Kidney capillary endothelial cell (primary cell): ENCODE results near the gene ANGPTL2.
"Not testable (repeated sequence)": the region's sequence is repeated elsewhere in the genome, so short reads cannot be mapped to it uniquely, and the experiment has no call there.

Experiments
- DNase-seq: peaks from one replicate; pipeline ENCODE4 v3.0.0-alpha.2; 2018; ENCODE audit warnings: low spot score

The ANGPTL2 gene

DNA sequence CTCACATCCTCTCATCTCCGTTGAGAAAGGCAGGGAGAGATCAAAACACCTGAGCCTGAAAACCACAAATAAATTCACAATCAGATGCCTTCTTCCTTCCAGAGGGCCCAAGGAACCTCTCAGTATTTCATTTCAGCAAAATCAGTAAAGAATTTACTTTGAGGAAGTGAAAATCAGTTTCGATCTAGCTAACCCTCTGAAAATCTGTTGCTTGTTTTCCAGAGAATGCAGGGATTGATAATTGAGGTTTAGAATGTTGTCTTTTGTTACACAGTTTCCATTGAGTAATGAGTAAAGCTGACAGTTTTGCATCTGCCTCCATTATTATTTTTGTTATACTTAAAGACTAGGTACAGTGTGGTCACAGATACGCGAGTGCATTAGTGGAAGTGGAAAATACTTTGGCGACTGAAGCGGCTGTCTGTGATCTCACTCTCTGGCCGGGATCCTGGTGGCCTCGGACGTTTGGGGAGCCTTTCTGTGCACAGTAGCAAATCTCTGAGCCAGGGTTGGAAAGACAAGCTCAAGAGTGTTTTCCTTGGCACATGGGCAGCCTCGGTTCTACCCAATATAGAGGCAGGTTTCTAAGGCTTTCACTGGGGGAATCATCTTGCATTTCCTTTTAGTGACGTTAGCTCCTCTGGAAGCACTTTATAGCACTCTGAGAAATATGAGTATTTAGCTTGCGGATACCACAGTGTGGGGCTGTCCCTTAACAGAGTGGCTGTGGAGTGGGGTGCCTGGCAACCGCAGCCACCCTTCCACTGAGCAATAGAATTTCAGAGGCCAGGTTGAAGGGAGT, 32.2 kb upstream of the ANGPTL2 start:
- DNase-seq = no peak

GRCh38 chr9:127154003-127154389, 31.6 kb upstream of the ANGPTL2 start:
- DNase-seq = no peak

- no peak for DNase-seq
Measured at GRCh38 chr9:127153501-127153900, 31.1 kb upstream of the ANGPTL2 start.

DNA sequence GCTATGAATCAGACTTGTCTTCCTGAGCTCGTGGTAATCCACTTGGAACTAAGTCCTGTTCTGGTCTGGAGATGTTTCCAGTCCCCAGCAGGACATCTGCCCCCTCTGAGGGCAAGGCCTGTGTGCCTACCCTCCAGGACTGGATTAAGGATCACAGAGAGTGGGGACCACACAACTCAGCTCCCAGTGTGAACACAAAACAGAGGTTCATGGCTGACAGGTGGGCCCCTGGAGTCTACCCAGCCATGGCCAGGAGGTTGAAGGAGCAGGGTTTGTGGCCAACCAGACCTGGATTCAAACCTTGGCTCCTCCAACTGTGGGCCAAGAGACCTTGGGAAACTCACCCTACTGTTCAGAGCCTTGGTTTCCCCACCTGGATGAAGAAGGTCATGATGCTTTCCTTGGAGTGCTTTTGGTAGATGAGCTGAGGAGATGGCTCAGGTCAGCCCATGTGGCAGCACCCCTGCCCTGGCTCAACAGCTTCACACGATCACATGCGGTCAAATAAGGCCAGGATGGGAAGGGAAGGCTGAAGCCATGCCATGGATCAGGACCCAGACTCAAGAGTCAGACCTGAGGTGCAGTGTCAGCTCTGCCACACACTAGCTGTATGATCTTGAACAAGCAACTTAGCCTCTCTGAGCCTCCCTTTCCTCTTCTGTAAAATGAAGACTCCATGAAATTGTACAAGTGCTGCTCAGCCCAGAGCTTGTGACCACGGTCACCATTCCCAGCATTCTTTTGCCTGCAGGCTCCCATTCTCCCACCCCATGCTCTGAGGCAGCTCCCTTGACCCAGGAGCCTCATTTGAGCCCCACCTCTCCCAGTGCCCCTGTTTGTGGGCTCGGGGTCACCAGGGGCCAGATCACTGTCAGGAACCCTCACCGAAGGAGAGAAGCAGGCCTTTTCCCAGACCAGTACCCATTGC, 27.3 kb upstream of the ANGPTL2 start:
- no peak for DNase-seq

GRCh38 chr9:127149010-127149409, 26.6 kb upstream of the ANGPTL2 start:
- DNase-seq = no peak

GRCh38 chr9:127148014-127148413, 25.6 kb upstream of the ANGPTL2 start:
- no peak for DNase-seq

GRCh38 chr9:127147251-127147650, 24.8 kb upstream of the ANGPTL2 start:
- no peak for DNase-seq

DNA sequence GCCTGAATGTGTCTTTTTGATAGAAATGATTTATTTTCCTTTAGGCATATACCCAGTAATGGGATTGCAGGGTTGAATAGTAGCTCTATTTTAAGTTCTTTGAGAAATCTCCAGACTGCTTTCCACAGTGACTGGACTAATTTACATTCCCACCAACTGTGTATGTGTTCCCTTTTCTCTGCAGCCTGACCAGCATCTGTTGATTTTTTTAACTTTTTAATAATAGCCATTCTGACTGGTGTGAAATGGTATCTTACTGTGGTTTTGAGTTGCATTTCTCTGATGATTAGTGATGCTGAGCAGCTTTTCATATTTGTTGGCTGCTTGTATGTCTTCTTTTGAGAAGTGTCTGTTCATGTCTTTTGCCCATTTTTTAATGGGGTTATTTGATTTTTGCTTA, 24.4 kb upstream of the ANGPTL2 start:
- not testable (repeated sequence) for DNase-seq

- DNase-seq = no peak
Measured at GRCh38 chr9:127144670-127145445, 22.4 kb upstream of the ANGPTL2 start.

DNA sequence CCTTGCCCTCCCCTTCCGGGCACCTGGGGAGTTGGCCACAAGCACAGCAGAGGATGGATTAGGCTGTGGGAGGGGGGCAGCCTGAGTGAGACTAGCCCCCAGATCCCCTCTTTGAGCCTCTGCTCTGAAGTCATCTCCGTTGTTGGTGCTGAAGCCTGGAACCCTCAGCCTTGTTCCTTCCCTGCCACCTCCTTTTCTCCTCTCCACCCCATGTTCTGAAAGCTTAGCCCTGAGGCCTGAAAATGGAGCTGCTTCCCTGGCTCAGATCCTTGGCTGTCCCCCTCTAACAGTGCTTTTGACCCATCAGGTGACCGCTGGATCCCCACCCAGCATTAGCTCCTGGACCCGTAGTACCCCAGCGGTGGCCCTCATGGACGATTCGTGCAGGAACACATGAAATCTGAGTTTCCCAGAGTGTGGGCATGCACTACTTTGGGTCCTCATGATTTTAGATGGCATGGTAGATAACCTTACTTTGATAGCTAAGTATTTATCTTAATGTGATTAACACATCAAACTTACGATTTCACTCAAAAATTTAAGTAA, 21.6 kb upstream of the ANGPTL2 start:
- DNase-seq = no peak

DNA sequence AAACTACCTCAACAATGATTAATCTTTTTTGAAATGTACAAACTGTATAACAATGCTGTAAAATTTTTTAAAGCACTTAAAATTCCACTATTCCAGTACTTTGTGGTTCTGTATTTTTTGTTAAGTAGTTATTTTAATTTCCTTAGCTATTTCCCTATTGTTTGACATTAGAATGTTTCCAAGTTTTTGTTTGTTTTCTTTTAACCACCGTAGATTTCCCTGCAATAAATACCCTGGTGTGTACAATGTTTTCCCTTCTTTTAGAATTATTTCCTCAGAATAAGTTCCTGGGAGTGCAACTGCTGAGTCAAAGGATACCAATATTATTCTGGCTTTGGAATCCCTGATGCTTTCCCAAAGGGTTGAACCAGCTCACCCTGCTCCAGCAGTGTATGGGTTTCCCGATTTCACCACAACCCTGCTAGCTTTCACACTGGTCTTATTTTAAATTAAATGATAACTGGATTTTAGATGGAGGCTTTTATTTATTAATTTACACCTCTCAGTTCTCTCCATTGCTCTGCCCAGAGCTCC, 20.6 kb upstream of the ANGPTL2 start:
- no peak for DNase-seq

- no peak for DNase-seq
Measured at GRCh38 chr9:127142291-127142690, 19.9 kb upstream of the ANGPTL2 start.

DNA sequence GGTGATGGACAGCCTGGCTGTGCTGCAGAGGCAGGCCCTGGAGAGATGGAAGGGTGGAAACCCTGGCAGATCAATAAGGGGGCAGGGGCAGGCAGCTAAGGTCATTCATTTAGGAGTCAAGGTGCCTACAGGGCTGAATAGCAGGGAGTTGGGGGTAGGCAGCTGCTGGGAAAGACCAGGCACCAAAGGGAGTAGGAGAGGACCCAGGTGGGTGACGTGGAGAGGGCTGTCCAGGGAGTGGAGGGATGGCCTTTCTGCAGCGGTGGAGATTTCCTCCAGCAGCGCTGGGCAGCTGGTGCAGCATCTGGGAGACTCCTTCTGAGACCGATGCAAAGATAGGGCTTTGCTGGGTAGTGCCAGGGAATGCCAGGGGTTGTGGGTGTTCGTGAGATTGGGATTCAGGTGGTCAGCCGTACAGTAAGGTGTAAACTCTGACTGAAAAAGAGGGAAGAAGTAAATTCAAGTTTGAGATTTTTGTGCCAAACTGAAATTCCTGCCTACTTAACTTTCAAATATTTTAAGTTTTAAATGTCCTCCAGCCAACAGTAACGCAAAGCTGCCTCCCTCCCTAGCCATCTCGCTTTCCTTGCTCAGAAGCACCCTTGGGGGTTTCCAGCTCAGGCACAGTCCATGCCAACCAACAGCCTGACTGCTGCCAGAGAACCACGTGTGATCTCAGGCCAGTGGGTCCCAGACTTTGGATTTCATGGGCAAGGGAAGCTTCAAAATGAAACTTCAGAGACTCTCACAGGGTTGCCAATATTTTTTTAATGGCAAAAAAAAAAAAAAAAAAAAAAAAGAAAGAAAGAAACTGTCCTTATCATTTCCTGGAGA, 18.6 kb upstream of the ANGPTL2 start:
- no peak for DNase-seq

- DNase-seq = no peak
Measured at GRCh38 chr9:127140181-127140580, 17.7 kb upstream of the ANGPTL2 start.

DNA sequence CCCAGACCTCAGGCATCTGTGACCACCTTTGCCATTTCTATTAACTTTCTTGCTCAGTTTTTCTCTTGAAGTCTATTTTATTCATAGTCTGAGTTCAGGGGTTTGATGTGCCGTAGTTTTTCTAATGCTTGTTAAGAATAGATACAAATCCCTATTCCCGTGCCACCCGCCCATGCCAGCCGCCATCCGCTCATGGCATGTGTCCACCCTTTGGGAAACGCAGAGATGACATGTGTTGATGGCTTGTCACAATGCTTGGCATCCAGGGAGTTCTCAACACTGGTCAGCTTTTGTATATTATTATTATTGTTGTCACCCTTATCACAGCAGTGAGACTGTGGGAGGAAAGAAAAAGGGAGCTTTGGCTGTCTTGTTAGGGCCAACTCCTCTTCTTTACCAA, 17.3 kb upstream of the ANGPTL2 start:
- no peak for DNase-seq

GRCh38 chr9:127139071-127139731, 16.8 kb upstream of the ANGPTL2 start:
- DNase-seq = no peak

DNA sequence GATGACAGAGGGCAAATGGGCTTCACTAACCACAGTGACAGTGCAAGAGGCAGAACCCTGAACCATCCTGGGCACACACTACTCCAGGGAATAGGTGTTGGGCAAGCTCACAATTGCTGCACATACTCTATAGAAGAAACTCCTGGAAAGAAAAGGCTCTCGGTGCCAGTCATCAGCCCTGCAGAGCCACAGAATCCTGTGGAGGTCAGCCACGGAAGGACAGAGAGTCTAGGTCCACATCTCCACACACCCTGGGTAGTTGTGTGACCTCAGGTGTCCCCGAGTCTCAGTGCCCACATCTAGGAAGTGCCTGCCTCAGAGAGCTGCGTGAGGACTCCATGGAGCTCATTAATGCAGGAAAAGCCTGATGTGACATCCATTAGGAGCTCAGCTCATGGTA, 16.0 kb upstream of the ANGPTL2 start:
- DNase-seq = no peak

- no peak for DNase-seq
Measured at GRCh38 chr9:127137640-127138360, 15.4 kb upstream of the ANGPTL2 start.

DNA sequence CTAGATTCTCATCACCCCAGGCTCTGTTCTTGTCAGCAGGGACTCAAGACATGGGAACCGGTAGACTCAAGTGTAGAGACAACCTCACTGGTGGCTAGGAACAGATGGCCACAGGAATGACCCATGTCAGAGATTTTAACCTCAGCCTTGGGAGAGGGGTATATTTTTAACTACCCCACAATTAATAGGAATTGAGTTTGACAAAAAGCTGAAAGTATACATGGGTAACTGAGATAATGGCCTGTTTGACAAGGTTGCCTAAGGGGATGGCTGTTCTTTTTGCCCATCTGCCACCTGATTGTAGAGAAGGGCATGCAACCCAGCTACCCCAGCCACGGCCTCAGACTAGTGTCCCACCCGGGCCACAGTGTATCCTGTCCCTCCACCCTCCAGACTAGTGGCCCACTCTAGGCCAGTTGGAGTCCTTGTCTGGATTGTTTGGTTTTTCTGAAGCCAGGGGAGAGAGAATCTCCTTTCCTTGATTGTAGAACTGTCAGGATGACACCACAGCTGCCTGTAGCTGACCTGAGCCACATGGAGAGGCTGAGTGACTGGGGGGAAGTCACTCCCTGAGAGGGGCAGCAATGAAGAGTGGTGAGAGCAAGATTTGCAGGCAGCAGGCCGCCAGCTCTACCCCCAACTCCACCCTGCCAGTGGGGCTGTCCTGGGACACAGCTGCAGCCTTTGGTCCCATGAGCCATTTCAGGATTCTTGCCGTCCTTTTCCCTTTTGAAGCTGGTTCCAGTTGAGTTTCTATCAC, 14.6 kb upstream of the ANGPTL2 start:
- DNase-seq = no peak
